Smooth muscle cell (in vitro differentiated cells): Measurements from ENCODE around the gene KRT80. TPM values are rescaled to one million over a fixed set of nuclear protein-coding genes. Genes with fewer than 3 reads are reported as not detected.

Source experiments
- DNase-seq: peaks from one replicate; lab custom pipeline; 2025; ENCODE audit not compliant: unreplicated experiment; lab: John Stamatoyannopoulos, UW
- H2AFZ ChIP-seq: fragments of 200-600 bp; sonication (generic); 2 replicates; pipeline ENCODE4 v1.6.0; 2016; ENCODE audit warnings: antibody characterized with exemption, low read depth, mild to moderate bottlenecking
- H3F3A ChIP-seq: fragments of 200-600 bp; sonication (generic); 2 replicates; pipeline ENCODE4 v1.6.0; 2017; ENCODE audit warnings: antibody characterized with exemption, low read depth
- H3K27ac ChIP-seq: fragments of 200-600 bp; sonication (generic); 2 replicates; pipeline ENCODE4 v1.5.1; 2016; ENCODE audit warnings: low read depth, mild to moderate bottlenecking
- H3K27me3 ChIP-seq: fragments of 200-600 bp; sonication (generic); 2 replicates; pipeline ENCODE4 v1.6.1; 2016; ENCODE audit warnings: low read depth, mild to moderate bottlenecking
- H3K36me3 ChIP-seq: fragments of 200-600 bp; sonication (generic); 2 replicates; pipeline ENCODE4 v1.5.1; 2016; ENCODE audit warnings: low read depth
- H3K4me1 ChIP-seq: fragments of 200-600 bp; sonication (generic); 2 replicates; pipeline ENCODE4 v1.5.1; 2016; ENCODE audit warnings: low read depth
- H3K4me2 ChIP-seq: fragments of 200-600 bp; sonication (generic); 2 replicates; pipeline ENCODE4 v1.6.0; 2016; ENCODE audit warnings: mild to moderate bottlenecking
- H3K4me3 ChIP-seq: fragments of 200-600 bp; sonication (generic); 2 replicates; pipeline ENCODE4 v1.5.1; 2016; ENCODE audit warnings: mild to moderate bottlenecking
- H3K79me2 ChIP-seq: fragments of 200-600 bp; sonication (generic); 2 replicates; pipeline ENCODE4 v1.6.0; 2016; ENCODE audit warnings: low read depth, mild to moderate bottlenecking
- H3K9ac ChIP-seq: fragments of 200-600 bp; sonication (generic); 2 replicates; pipeline ENCODE4 v1.6.0; 2016; ENCODE audit warnings: low read depth
- H3K9me3 ChIP-seq: fragments of 200-600 bp; sonication (generic); replicated peaks from 2 replicates; pipeline ENCODE4 v1.5.1; 2016; ENCODE audit warnings: low read depth
- H4K20me1 ChIP-seq: fragments of 200-600 bp; sonication (generic); 2 replicates; pipeline ENCODE4 v1.6.0; 2016; ENCODE audit warnings: low read depth
- WGBS: methylation state at CpG from one replicate; pipeline ENCODE4 v1.1.7; 2016; ENCODE audit warnings: low lambda C conversion rate; 5-methylcytosine and 5-hydroxymethylcytosine counted together
- polyA plus RNA-seq: library from polyadenylated mRNA; unstranded; fragments of >200 nt; fragmentation: Nextera tagmentation; extraction: Ambion mirVana; gene quantifications from 2 replicates; pipeline ENCODE4 v1.2.1, GENCODE V29; 2016
- total RNA-seq: library from RNA; depleted of rRNA; stranded (reverse); fragments of >200 nt; gene quantifications from 2 replicates; pipeline ENCODE4 v1.2.3, GENCODE V29; 2014
- TF ChIP-seq, protein P1 (sequence below): fragments of 200-600 bp; sonication (generic); IDR thresholded peaks from 2 replicates; pipeline ENCODE4 v1.5.1; 2017; ENCODE audit warnings: borderline replicate concordance, mild to moderate bottlenecking, antibody characterized with exemption; ENCODE audit not compliant: insufficient read depth, poor library complexity, severe bottlenecking

Gene KRT80
- total and polyA plus RNA-seq, 2 experiments from 2014 or later = 5.1 to 11.7 TPM

- H3K9ac ChIP-seq = no peak overlapping the region
- H3K4me3 ChIP-seq = no peak overlapping the region
- H3K27me3 ChIP-seq = no peaks in the 10 kb centered on the region
- WGBS = 66% methylated on average over 12 of the region's 12 CpGs
- no peaks in the 10 kb centered on the region for H3K9me3 ChIP-seq
- H3K4me1 ChIP-seq = no peaks in the 10 kb centered on the region
- H2AFZ ChIP-seq = no peak overlapping the region
- H3K27ac ChIP-seq = no peak overlapping the region
- no peaks in the 10 kb centered on the region for H4K20me1 ChIP-seq
- no peaks in the 10 kb centered on the region for H3K79me2 ChIP-seq
- peak; percentile 20 for DNase-seq
- TF ChIP-seq, protein P1, sequence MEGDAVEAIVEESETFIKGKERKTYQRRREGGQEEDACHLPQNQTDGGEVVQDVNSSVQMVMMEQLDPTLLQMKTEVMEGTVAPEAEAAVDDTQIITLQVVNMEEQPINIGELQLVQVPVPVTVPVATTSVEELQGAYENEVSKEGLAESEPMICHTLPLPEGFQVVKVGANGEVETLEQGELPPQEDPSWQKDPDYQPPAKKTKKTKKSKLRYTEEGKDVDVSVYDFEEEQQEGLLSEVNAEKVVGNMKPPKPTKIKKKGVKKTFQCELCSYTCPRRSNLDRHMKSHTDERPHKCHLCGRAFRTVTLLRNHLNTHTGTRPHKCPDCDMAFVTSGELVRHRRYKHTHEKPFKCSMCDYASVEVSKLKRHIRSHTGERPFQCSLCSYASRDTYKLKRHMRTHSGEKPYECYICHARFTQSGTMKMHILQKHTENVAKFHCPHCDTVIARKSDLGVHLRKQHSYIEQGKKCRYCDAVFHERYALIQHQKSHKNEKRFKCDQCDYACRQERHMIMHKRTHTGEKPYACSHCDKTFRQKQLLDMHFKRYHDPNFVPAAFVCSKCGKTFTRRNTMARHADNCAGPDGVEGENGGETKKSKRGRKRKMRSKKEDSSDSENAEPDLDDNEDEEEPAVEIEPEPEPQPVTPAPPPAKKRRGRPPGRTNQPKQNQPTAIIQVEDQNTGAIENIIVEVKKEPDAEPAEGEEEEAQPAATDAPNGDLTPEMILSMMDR = no peak
- peaks cover 3% of the 10 kb centered on the region for H3F3A ChIP-seq
- H3K4me2 ChIP-seq = no peak overlapping the region
- H3K36me3 ChIP-seq = no peaks in the 10 kb centered on the region
These were observed 23.6 kb downstream of the KRT80 start for GRCh38 chr12:52168019-52168717.

GRCh38 chr12:52167526-52167925, 24.3 kb downstream of the KRT80 start:
- Histone ChIP-seq H3K27me3 (no peaks in the 10 kb centered on the region), H3K4me3 (no peak overlapping the region), H3K9me3 (no peaks in the 10 kb centered on the region), H3K79me2 (no peaks in the 10 kb centered on the region), H3F3A (peaks cover 3% of the 10 kb centered on the region), H4K20me1 (no peaks in the 10 kb centered on the region), H3K9ac (no peak overlapping the region), H2AFZ (no peak overlapping the region), H3K4me1 (no peaks in the 10 kb centered on the region), H3K4me2 (no peak overlapping the region), H3K27ac (no peak overlapping the region), H3K36me3 (no peaks in the 10 kb centered on the region)
- TF ChIP-seq, protein P1 = no peak
- WGBS = 67% methylated on average over 3 of the region's 3 CpGs
- DNase-seq = no peak

- Histone ChIP-seq H3K4me2 (no peak overlapping the region), H3K4me3 (no peak overlapping the region), H3K27ac (no peak overlapping the region), H4K20me1 (no peaks in the 10 kb centered on the region), H3K4me1 (no peaks in the 10 kb centered on the region), H3K9ac (no peak overlapping the region), H3K79me2 (no peaks in the 10 kb centered on the region), H3F3A (peaks cover 3% of the 10 kb centered on the region), H3K36me3 (no peaks in the 10 kb centered on the region), H3K27me3 (no peaks in the 10 kb centered on the region), H3K9me3 (no peaks in the 10 kb centered on the region), H2AFZ (no peak overlapping the region)
- WGBS = 79% methylated on average over 1 of the region's 1 CpG
- DNase-seq = no peak
- TF ChIP-seq, protein P1 = no peak
These were observed 25.1 kb downstream of the KRT80 start for GRCh38 chr12:52166672-52167071.
